HG03095 (cell line): ENCODE measurements around the gene HOXB4.

ENCODE experiments used
- ATAC-seq: cut with Tn5 transposase; IDR thresholded peaks from one replicate; pipeline ENCODE4 v1.9.1; 2021; ENCODE audit warnings: moderate library complexity; ENCODE audit not compliant: unreplicated experiment

The HOXB4 gene

GRCh38 chr17:48615047-48615962 lies 37.2 kb upstream of the HOXB4 start, which contains the start of gene HOXB8:
Gene HOXB8, minus strand, starts transcription at chr17:48615292. Its CDS starts 588 bp downstream, at chr17:48614704.
- ATAC-seq: no peak

GRCh38 chr17:48613862-48614694 lies 35.9 kb upstream of the HOXB4 start:
- ATAC-seq: no peak

GRCh38 chr17:48612854-48613691 lies 34.9 kb upstream of the HOXB4 start:
- no peak for ATAC-seq

- ATAC-seq: no peak
Measured at GRCh38 chr17:48612456-48612853, 34.3 kb upstream of the HOXB4 start.

- ATAC-seq: no peak
Measured at GRCh38 chr17:48611681-48612455, 33.7 kb upstream of the HOXB4 start.

GRCh38 chr17:48611213-48611612 lies 33.1 kb upstream of the HOXB4 start:
- ATAC-seq: no peak

GRCh38 chr17:48610282-48611211 lies 32.4 kb upstream of the HOXB4 start, which contains the start of gene HOXB7:
Gene HOXB7, minus strand, starts transcription at chr17:48611017. Its CDS starts 99 bp downstream, at chr17:48610918.
- ATAC-seq: no peak

GRCh38 chr17:48609759-48610281 lies 31.7 kb upstream of the HOXB4 start:
- no peak for ATAC-seq

GRCh38 chr17:48609033-48609432 lies 30.9 kb upstream of the HOXB4 start:
- ATAC-seq: no peak

- no peak for ATAC-seq
Measured at GRCh38 chr17:48608494-48608834, 30.3 kb upstream of the HOXB4 start.

GRCh38 chr17:48606892-48607614 lies 28.9 kb upstream of the HOXB4 start:
- no peak for ATAC-seq

- no peak for ATAC-seq
Measured at GRCh38 chr17:48605991-48606891, 28.1 kb upstream of the HOXB4 start.

GRCh38 chr17:48605409-48605919 lies 27.3 kb upstream of the HOXB4 start:
- no peak for ATAC-seq

GRCh38 chr17:48604770-48605329 lies 26.7 kb upstream of the HOXB4 start, which contains the start of gene HOXB6:
Gene HOXB6, minus strand, starts transcription at chr17:48604986. Its CDS starts 6,836 bp downstream, at chr17:48598150.
- ATAC-seq: no peak

GRCh38 chr17:48603959-48604769 lies 26.0 kb upstream of the HOXB4 start:
- no peak for ATAC-seq
